H9 (cell line): ENCODE results near the gene MTFR2. TPM values are rescaled to one million over a fixed set of nuclear protein-coding genes. Genes with fewer than 3 reads are reported as not detected.

Experiments used
- DNase-seq: peaks from one replicate; pipeline ENCODE4 v3.0.0-alpha.2; 2017
- H2AFZ ChIP-seq: one replicate; pipeline ENCODE4 v1.6.1; 2013; ENCODE audit warnings: mild to moderate bottlenecking, low read length, control low read depth, moderate library complexity
- H2AK5ac ChIP-seq: 2 replicates; pipeline ENCODE4 v1.6.1; 2013; ENCODE audit warnings: low read length, control low read depth, mixed read lengths; ENCODE audit not compliant: insufficient read length
- H2BK120ac ChIP-seq: one replicate; pipeline ENCODE4 v1.6.1; 2013; ENCODE audit warnings: low read depth, mild to moderate bottlenecking, low read length, control low read depth, inconsistent platforms; ENCODE audit not compliant: poor library complexity, severe bottlenecking
- H2BK12ac ChIP-seq: 2 replicates; pipeline ENCODE4 v1.6.1; 2013; ENCODE audit warnings: low read length, control low read depth, mixed read lengths, low read depth; ENCODE audit not compliant: insufficient read length
- H2BK15ac ChIP-seq: 2 replicates; pipeline ENCODE4 v1.6.1; 2013; ENCODE audit warnings: low read depth, low read length, control low read depth
- H2BK20ac ChIP-seq: one replicate; pipeline ENCODE4 v1.6.1; 2013; ENCODE audit warnings: low read depth, mild to moderate bottlenecking, low read length, control low read depth, inconsistent platforms; ENCODE audit not compliant: poor library complexity, severe bottlenecking
- H2BK5ac ChIP-seq: 2 replicates; pipeline ENCODE4 v1.6.1; 2013; ENCODE audit warnings: low read length, control low read depth, mixed read lengths; ENCODE audit not compliant: insufficient read length
- H3K14ac ChIP-seq: 2 replicates; pipeline ENCODE4 v1.6.1; 2013; ENCODE audit warnings: low read length, control low read depth; ENCODE audit not compliant: insufficient read depth
- H3K18ac ChIP-seq: 2 replicates; pipeline ENCODE4 v1.6.1; 2013; ENCODE audit warnings: low read depth, mild to moderate bottlenecking, mixed read lengths, low read length, control low read depth; ENCODE audit not compliant: insufficient read length
- H3K23ac ChIP-seq: 2 replicates; pipeline ENCODE4 v1.6.1; 2013; ENCODE audit warnings: low read length, control low read depth, mixed read lengths, low read depth; ENCODE audit not compliant: insufficient read length
- H3K23me2 ChIP-seq: 2 replicates; pipeline ENCODE4 v1.6.1; 2013; ENCODE audit warnings: low read depth, mild to moderate bottlenecking, mixed read lengths, low read length, control low read depth; ENCODE audit not compliant: insufficient read length, poor library complexity, severe bottlenecking
- H3K27ac ChIP-seq: 2 replicates; pipeline ENCODE4 v1.5.1; 2013; ENCODE audit warnings: low read length, control low read depth, mixed read lengths, low read depth; ENCODE audit not compliant: insufficient read length
- H3K27me3 ChIP-seq: 2 replicates; pipeline ENCODE4 v1.6.1; 2013; ENCODE audit warnings: low read length, control low read depth, inconsistent platforms; ENCODE audit not compliant: insufficient read depth
- H3K4ac ChIP-seq: 2 replicates; pipeline ENCODE4 v1.6.1; 2013; ENCODE audit warnings: low read depth, mild to moderate bottlenecking, control low read depth, inconsistent platforms, low read length, moderate library complexity
- H3K4me1 ChIP-seq: 2 replicates; pipeline ENCODE4 v1.6.1; 2013; ENCODE audit warnings: low read length, control low read depth, inconsistent platforms; ENCODE audit not compliant: insufficient read depth
- H3K4me2 ChIP-seq: 2 replicates; pipeline ENCODE4 v1.6.1; 2013; ENCODE audit warnings: low read length, control low read depth, mixed read lengths; ENCODE audit not compliant: insufficient read length, insufficient read depth
- H3K56ac ChIP-seq: 2 replicates; pipeline ENCODE4 v1.6.1; 2013; ENCODE audit warnings: low read depth, mild to moderate bottlenecking, mixed read lengths, low read length, control low read depth; ENCODE audit not compliant: insufficient read length
- H3K79me1 ChIP-seq: 2 replicates; pipeline ENCODE4 v1.6.1; 2013; ENCODE audit warnings: low read depth, mild to moderate bottlenecking, moderate library complexity, low read length, control low read depth, inconsistent platforms; ENCODE audit not compliant: insufficient read depth, poor library complexity, severe bottlenecking
- H3K79me2 ChIP-seq: 2 replicates; pipeline ENCODE4 v1.6.1; 2013; ENCODE audit warnings: low read length, control low read depth, inconsistent platforms; ENCODE audit not compliant: insufficient read depth
- H3K9ac ChIP-seq: 2 replicates; pipeline ENCODE4 v1.6.1; 2013; ENCODE audit warnings: low read length, control low read depth, mixed read lengths; ENCODE audit not compliant: insufficient read length; ENCODE audit errors: extremely low read depth
- H3K9me3 ChIP-seq: one replicate; pipeline ENCODE4 v1.6.1; 2013; ENCODE audit warnings: low read depth, low read length, inconsistent platforms; ENCODE audit not compliant: control insufficient read depth
- H3T11ph ChIP-seq: one replicate; pipeline ENCODE4 v1.6.1; 2013; ENCODE audit warnings: mild to moderate bottlenecking, low read length, control low read depth, inconsistent platforms
- H4K20me1 ChIP-seq: one replicate; pipeline ENCODE4 v1.6.1; 2013; ENCODE audit not compliant: control insufficient read depth, insufficient read length, insufficient read depth
- H4K5ac ChIP-seq: 2 replicates; pipeline ENCODE4 v1.6.1; 2013; ENCODE audit warnings: low read depth, mild to moderate bottlenecking, mixed read lengths, low read length, control low read depth; ENCODE audit not compliant: insufficient read length
- H4K8ac ChIP-seq: replicated peaks from 2 replicates; pipeline ENCODE4 v1.6.1; 2013; ENCODE audit warnings: low read length, control low read depth, mixed read lengths, low read depth; ENCODE audit not compliant: insufficient read length
- H4K91ac ChIP-seq: 2 replicates; pipeline ENCODE4 v1.6.1; 2013; ENCODE audit warnings: low read depth, mild to moderate bottlenecking, moderate library complexity, mixed read lengths, low read length, control low read depth; ENCODE audit not compliant: insufficient read length
- H3K27ac Mint-ChIP-seq, 3 experiments: 2 replicates in 2 of 3; 3 replicates in 1 of 3; pipeline ENCODE4 v1.8.0; 2020 to 2021; ENCODE audit warnings: mixed read lengths in 3 of 3, mild to moderate bottlenecking in 1 of 3, moderate library complexity in 1 of 3
- H3K27me3 Mint-ChIP-seq: 2 replicates; pipeline ENCODE4 v1.8.0; 2021; ENCODE audit warnings: low read depth, mild to moderate bottlenecking, moderate library complexity, mixed read lengths
- H3K36me3 Mint-ChIP-seq, 3 experiments: 2 replicates in 2 of 3; 3 replicates in 1 of 3; pipeline ENCODE4 v1.8.0; 2020 to 2021; ENCODE audit warnings: low read depth in 3 of 3, mixed read lengths in 3 of 3; ENCODE audit not compliant: insufficient read depth in 1 of 3
- H3K4me1 Mint-ChIP-seq, 2 experiments: 2 replicates each; pipeline ENCODE4 v1.8.0; 2020; ENCODE audit warnings: mixed read lengths in 2 of 2
- H3K4me3 Mint-ChIP-seq, 2 experiments: 2 replicates in 1 of 2; 3 replicates in 1 of 2; pipeline ENCODE4 v1.8.0; 2020 to 2021; ENCODE audit warnings: mild to moderate bottlenecking in 2 of 2, mixed read lengths in 2 of 2, moderate library complexity in 1 of 2
- H3K9me3 Mint-ChIP-seq, 2 experiments: 2 replicates in 1 of 2; 3 replicates in 1 of 2; pipeline ENCODE4 v1.8.0; 2020; ENCODE audit warnings: mild to moderate bottlenecking in 2 of 2, mixed read lengths in 2 of 2, moderate library complexity in 1 of 2
- WGBS: extraction: QIAGEN DNeasy Blood & Tissue Kit; methylation state at CpG from one replicate; pipeline ENCODE4 v1.1.7; 2013; ENCODE audit warnings: missing lambda C conversion rate, low lambda C conversion rate, mixed read lengths; ENCODE audit not compliant: insufficient read length; ENCODE audit errors: extremely low coverage; 5-methylcytosine and 5-hydroxymethylcytosine counted together
- total RNA-seq: library from RNA; stranded (reverse); gene quantifications from 2 replicates; pipeline ENCODE4 v1.2.1, GENCODE V29; 2021
- TF ChIP-seq, protein P1 (sequence below): fragments of 200-600 bp; sonication (generic); conservative IDR thresholded peaks from 3 replicates; pipeline ENCODE4 v1.8.0; 2021; ENCODE audit warnings: antibody characterized with exemption, mild to moderate bottlenecking

MTFR2 gene
- total RNA-seq, 1 experiment from 2014 or later: 11.8 TPM

DNA sequence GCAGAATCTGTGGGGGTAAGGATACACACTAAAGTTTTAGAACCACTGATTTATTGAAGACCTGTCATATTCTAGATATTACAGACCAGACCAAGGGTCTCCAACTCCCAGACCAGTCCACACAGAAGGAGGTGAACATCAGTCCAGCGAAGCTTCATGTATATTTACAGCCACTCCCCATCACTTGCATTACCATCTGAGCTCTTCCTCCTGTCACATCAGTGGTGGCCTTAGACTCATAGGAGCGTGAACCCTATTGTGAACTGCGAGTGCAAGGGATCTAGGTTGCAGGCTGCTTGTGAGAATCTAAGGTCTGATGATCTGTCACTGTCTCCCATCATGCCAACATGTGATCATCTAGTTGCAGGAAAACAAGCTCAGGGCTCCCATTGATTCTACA is 44.5 kb upstream of the MTFR2 start:
- Histone ChIP-seq H3K14ac (no peak overlapping the region), H3T11ph (no peak overlapping the region), H2AFZ (no peak overlapping the region), H3K9ac (no peak overlapping the region), H3K4me1 (no peaks in the 10 kb centered on the region), H3K23me2 (peaks cover 8% of the 10 kb centered on the region), H2BK12ac (no peak overlapping the region), H3K4me2 (no peak overlapping the region), H2AK5ac (no peak overlapping the region), H3K56ac (no peak overlapping the region), H3K18ac (no peak overlapping the region), H4K20me1 (no peaks in the 10 kb centered on the region), H2BK15ac (no peak overlapping the region), H3K4ac (no peak overlapping the region), H3K79me1 (no peaks in the 10 kb centered on the region), H2BK20ac (no peak overlapping the region), H4K5ac (no peak overlapping the region), H2BK120ac (no peak overlapping the region), H3K9me3 (no peaks in the 10 kb centered on the region), H3K27me3 (no peaks in the 10 kb centered on the region), H3K79me2 (no peaks in the 10 kb centered on the region), H2BK5ac (no peak overlapping the region), H3K27ac (no peak overlapping the region), H4K91ac (no peak overlapping the region), H3K23ac (no peak overlapping the region), H4K8ac (no peak overlapping the region)
- WGBS: no CpG with 5 or more reads among the region's 3 CpGs
- H3K27me3 Mint-ChIP-seq: no peaks in the 10 kb centered on the region
- H3K4me3 Mint-ChIP-seq: no peak overlapping the region
- no peaks in the 10 kb centered on the region for H3K9me3 Mint-ChIP-seq
- no peak for DNase-seq
- H3K27ac Mint-ChIP-seq: no peak overlapping the region
- peaks cover 10% of the 10 kb centered on the region in 2 experiments for H3K4me1 Mint-ChIP-seq
- no peaks in the 10 kb centered on the region; a peak in 1 of 7 replicates for H3K36me3 Mint-ChIP-seq
- TF ChIP-seq, protein P1, sequence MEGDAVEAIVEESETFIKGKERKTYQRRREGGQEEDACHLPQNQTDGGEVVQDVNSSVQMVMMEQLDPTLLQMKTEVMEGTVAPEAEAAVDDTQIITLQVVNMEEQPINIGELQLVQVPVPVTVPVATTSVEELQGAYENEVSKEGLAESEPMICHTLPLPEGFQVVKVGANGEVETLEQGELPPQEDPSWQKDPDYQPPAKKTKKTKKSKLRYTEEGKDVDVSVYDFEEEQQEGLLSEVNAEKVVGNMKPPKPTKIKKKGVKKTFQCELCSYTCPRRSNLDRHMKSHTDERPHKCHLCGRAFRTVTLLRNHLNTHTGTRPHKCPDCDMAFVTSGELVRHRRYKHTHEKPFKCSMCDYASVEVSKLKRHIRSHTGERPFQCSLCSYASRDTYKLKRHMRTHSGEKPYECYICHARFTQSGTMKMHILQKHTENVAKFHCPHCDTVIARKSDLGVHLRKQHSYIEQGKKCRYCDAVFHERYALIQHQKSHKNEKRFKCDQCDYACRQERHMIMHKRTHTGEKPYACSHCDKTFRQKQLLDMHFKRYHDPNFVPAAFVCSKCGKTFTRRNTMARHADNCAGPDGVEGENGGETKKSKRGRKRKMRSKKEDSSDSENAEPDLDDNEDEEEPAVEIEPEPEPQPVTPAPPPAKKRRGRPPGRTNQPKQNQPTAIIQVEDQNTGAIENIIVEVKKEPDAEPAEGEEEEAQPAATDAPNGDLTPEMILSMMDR: no peak
